Mucosa of rectum (tissue), 2 donors: ENCODE data around the gene GABRG3.

Source experiments
- H3K27ac ChIP-seq, 2 donors: one replicate each; pipeline ENCODE4 v1.7.0; 2013; ENCODE audit warnings: inconsistent platforms in 2 of 2, low read depth in 2 of 2, low read length in 2 of 2
- H3K27me3 ChIP-seq, 2 donors: one replicate each; pipeline ENCODE4 v1.7.0; 2013; ENCODE audit warnings: low read length in 2 of 2; ENCODE audit not compliant: control insufficient read depth in 2 of 2, insufficient read depth in 2 of 2
- H3K36me3 ChIP-seq, 2 donors: one replicate each; pipeline ENCODE4 v1.7.0; 2013; ENCODE audit warnings: low read length in 2 of 2; ENCODE audit not compliant: control insufficient read depth in 2 of 2, insufficient read depth in 2 of 2
- H3K4me1 ChIP-seq, 2 donors: one replicate each; pipeline ENCODE4 v1.7.0; 2013; ENCODE audit warnings: low read length in 2 of 2, mild to moderate bottlenecking in 1 of 2; ENCODE audit not compliant: control insufficient read depth in 2 of 2, insufficient read depth in 2 of 2
- H3K4me3 ChIP-seq, 2 donors: one replicate each; pipeline ENCODE4 v1.7.0; 2013; ENCODE audit warnings: low read length in 2 of 2
- H3K9ac ChIP-seq, 2 donors: one replicate each; pipeline ENCODE4 v1.7.0; 2013; ENCODE audit warnings: low read length in 2 of 2, low read depth in 1 of 2, mild to moderate bottlenecking in 1 of 2
- H3K9me3 ChIP-seq, 2 donors: one replicate each; pipeline ENCODE4 v1.7.0; 2013; ENCODE audit warnings: low read length in 2 of 2; ENCODE audit not compliant: control insufficient read depth in 2 of 2
- donor health status: healthy.
- donor health status: Normal muscosa, but diverticular disease.

GABRG3 gene

DNA sequence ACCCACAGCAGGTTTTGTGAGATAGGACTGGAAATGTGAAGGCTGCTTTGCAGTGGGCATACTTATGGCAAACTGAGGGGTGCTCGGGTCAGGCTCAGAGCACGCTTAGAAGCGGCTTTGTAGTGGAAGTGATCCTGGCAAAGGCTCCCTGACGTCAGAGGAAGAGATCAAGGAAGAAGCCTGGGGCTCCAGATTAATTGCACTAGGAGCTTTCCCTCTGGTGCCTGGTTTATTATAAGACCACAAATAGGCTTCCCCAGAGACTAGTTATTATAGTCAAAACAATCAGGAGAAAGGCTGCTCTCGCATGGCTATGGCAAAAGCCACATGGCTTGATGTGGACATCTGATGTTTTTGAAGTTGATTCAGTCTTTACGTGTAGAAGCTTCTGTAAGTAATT lies 515.1 kb downstream of the GABRG3 start:
- no peaks in the 10 kb centered on the region for H3K27me3 ChIP-seq

DNA sequence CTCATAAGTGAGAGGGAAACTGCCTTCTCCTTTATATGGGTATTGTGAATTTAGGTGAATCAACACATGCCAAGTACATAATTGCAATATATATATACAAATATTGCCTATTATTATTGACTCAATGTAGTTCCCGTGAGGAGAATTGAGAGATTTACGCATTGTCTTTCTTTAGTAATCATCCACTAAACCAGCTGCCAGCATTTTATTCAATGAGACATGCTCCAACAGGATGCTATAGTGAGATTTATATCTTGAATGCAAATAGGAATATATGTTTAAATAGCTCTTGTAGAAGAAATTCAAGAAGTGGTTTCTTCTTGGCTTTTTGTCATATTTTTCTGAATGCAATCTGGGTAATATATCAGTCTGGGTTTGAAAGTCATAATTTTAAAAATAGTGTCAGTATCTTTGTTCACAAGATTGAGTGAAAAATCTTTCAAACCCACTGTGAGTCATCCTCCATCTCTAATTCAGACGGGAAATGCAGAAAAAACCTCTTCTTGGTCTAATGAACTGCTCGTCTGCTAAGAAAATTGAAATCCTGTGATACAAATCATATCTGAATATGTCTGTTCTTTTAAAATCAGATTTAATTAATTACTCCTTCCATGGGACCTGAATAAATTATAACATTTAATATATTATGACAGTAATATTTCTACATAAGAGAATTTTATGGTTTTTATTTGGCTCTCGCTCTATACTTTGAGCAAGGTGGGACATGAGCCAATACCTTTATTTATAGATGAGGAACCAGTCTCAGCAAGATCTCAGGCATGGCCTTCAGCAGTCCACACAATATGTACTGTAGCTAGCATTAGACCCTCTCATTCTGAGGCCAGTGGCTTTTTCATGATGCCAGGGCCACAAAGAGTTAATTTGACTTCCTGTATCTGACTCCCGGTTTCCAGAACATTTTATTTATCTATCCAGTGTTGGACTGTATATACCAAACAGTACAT lies 516.0 kb downstream of the GABRG3 start:
- Histone ChIP-seq H3K4me1 (no peaks in the 10 kb centered on the region), H3K9me3 (peaks cover 8 to 9% of the 10 kb centered on the region in 2 donors), H3K4me3 (no peak overlapping the region), H3K36me3 (no peaks in the 10 kb centered on the region), H3K9ac (no peak overlapping the region), H3K27me3 (no peaks in the 10 kb centered on the region), H3K27ac (no peak overlapping the region)

More for the DNA sequence above, 515.1 kb downstream of the GABRG3 start:
- H3K36me3 ChIP-seq: no peaks in the 10 kb centered on the region
- H3K9me3 ChIP-seq: peaks cover 6 to 9% of the 10 kb centered on the region in 2 donors
- H3K4me3 ChIP-seq: no peak overlapping the region
- no peak overlapping the region for H3K9ac ChIP-seq
- no peak overlapping the region for H3K27ac ChIP-seq
- no peaks in the 10 kb centered on the region for H3K4me1 ChIP-seq

- Histone ChIP-seq H3K36me3 (no peaks in the 10 kb centered on the region), H3K27ac (no peak overlapping the region), H3K9ac (no peak overlapping the region), H3K4me3 (no peak overlapping the region), H3K27me3 (no peaks in the 10 kb centered on the region), H3K9me3 (peaks cover 7 to 8% of the 10 kb centered on the region in 2 donors), H3K4me1 (no peaks in the 10 kb centered on the region)
Observed at GRCh38 chr15:27487846-27488245, 516.9 kb downstream of the GABRG3 start.

DNA sequence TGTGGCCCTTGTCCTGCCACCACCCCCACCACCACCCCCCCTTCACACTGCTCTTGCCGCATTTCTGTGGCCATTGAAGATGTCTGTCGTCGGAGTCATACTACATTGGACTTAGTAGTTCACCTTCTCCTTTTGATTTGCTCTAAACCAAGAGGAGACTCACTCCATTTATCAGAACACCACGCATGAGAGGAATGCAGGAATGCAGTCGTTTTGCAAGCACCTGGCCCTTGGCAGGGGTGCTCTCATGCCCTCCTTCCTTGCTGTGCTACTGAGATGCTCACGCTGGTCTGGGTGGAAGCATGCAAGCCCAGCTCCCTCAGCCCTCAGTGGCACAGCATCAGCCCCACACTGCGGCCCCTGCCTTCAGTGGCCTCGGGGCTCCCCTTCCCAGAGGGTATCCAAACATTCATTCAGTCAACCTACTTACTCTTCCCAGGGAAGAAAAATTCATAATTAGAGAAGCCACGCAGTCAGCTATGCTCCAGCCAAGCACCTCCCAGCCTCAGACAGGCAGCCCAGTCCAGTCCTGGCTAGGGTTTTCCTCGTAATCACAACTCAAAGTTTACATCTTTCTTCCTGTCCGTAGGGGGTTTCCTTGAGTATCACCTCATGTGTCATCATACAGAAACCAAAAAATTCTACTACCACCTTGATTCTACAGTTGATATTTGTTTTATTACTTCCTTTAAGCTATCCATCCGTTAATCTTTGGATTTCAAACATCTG lies 520.0 kb downstream of the GABRG3 start:
- Histone ChIP-seq H3K4me1 (no peaks in the 10 kb centered on the region), H3K27me3 (no peaks in the 10 kb centered on the region), H3K9ac (no peak overlapping the region), H3K36me3 (no peaks in the 10 kb centered on the region), H3K27ac (no peak overlapping the region), H3K4me3 (no peak overlapping the region), H3K9me3 (peaks cover 4 to 5% of the 10 kb centered on the region in 2 donors)

GRCh38 chr15:27491666-27492621 lies 521.0 kb downstream of the GABRG3 start:
- H3K4me3 ChIP-seq: no peak overlapping the region
- H3K9ac ChIP-seq: no peak overlapping the region
- no peak overlapping the region for H3K27ac ChIP-seq
- no peaks in the 10 kb centered on the region for H3K36me3 ChIP-seq
- H3K27me3 ChIP-seq: no peaks in the 10 kb centered on the region
- H3K4me1 ChIP-seq: no peaks in the 10 kb centered on the region
- H3K9me3 ChIP-seq: peaks cover 4 to 5% of the 10 kb centered on the region in 2 donors

- peaks cover 2 to 3% of the 10 kb centered on the region in 2 donors for H3K9me3 ChIP-seq
- H3K4me3 ChIP-seq: no peak overlapping the region
- H3K9ac ChIP-seq: no peak overlapping the region
- no peaks in the 10 kb centered on the region for H3K4me1 ChIP-seq
- H3K36me3 ChIP-seq: no peaks in the 10 kb centered on the region
- H3K27ac ChIP-seq: no peak overlapping the region
- H3K27me3 ChIP-seq: no peaks in the 10 kb centered on the region
Observed at GRCh38 chr15:27495963-27496459, 525.0 kb downstream of the GABRG3 start.

DNA sequence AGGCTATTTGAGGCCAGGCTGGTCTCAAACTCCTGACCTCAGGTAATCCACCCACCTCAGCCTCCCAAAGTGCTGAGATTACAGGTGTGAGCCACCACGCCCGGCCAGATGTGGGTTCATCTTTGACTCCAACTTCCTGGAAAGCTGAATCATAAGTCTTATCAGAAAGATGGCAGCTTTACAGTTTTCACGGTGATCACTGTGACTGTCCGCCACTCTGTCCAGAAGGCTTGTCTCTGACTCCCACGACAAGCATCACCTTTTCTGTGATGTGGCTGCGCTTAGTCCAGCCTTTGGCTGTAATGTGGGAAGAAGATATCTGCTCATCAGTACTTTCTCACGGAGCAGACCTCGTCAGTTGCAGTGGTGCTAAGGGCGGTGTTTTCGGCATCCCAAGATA lies 527.7 kb downstream of the GABRG3 start:
- H3K27ac ChIP-seq: no peak overlapping the region
- no peak overlapping the region for H3K4me3 ChIP-seq
- H3K4me1 ChIP-seq: no peaks in the 10 kb centered on the region
- peaks cover 3 to 6% of the 10 kb centered on the region in 2 donors for H3K9me3 ChIP-seq
- H3K36me3 ChIP-seq: no peaks in the 10 kb centered on the region
- no peak overlapping the region for H3K9ac ChIP-seq
- H3K27me3 ChIP-seq: no peaks in the 10 kb centered on the region

- Histone ChIP-seq H3K36me3 (no peaks in the 10 kb centered on the region), H3K4me1 (no peaks in the 10 kb centered on the region), H3K4me3 (no peak overlapping the region), H3K27me3 (no peaks in the 10 kb centered on the region), H3K27ac (no peak overlapping the region), H3K9ac (no peak overlapping the region), H3K9me3 (peaks cover 3 to 6% of the 10 kb centered on the region in 2 donors)
Observed at GRCh38 chr15:27499191-27499590, 528.2 kb downstream of the GABRG3 start.

DNA sequence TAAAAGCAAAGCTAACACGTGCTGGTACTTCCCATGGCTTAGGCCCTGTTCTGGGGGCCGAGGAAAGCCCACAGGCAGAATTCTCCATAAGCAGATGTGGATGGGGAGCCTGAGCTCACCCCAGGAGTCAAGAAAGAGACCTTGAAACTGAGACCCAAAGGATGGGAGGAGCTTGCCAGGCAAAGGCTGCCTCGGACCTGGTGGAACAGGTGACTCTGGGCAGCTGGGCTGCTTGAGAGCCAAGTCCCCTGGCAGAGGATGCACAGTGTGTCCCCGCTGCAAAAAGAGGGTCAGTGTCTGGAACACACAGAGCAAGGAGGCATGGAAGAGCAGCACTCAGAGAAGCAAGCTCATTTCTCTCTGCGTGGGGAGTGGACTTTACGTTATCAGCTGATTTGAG lies 528.7 kb downstream of the GABRG3 start:
- Histone ChIP-seq H3K4me3 (no peak overlapping the region), H3K9me3 (peaks cover 3 to 6% of the 10 kb centered on the region in 2 donors), H3K9ac (no peak overlapping the region), H3K4me1 (no peaks in the 10 kb centered on the region), H3K27me3 (no peaks in the 10 kb centered on the region), H3K36me3 (no peaks in the 10 kb centered on the region), H3K27ac (no peak overlapping the region)
